ENCODE results near the gene THRSP.

The THRSP gene

GRCh38 chr11:78045851-78046485, 17.7 kb upstream of the THRSP start:
- Histone ChIP-seq H3K4me3 (replicated peaks; ENCODE audit: insufficient read depth, low read length) (0 out of 2 replicates have a peak overlapping the region, but pooled peaks have one; percentile 4), H3K27ac (replicated peaks) (no peak overlapping the region), H3K27me3 (ENCODE audit: insufficient read depth, poor library complexity, severe bottlenecking) (no peaks in the 10 kb centered on the region)
- TF ChIP-seq GABPA (IDR thresholded peaks at IDR 0.05; ENCODE audit: low read depth) (no peak), SPI1 (IDR thresholded peaks at IDR 0.05; ENCODE audit: borderline replicate concordance, low read depth) (no peak), REST (IDR thresholded peaks at IDR 0.05; ENCODE audit: insufficient replicate concordance, low read depth) (no peak), CTCF (IDR thresholded peaks at IDR 0.05; ENCODE audit: insufficient read depth, low read length) (peak; percentile 96), POLR2AphosphoS5 (IDR thresholded peaks at IDR 0.05; ENCODE audit: low read depth) (peak; percentile 51; the same call in 1 of the 2 replicates)
- peak; percentile 47 to 56 for DNase-seq (ENCODE audit: low read depth in 1 of 2, low spot score in 1 of 2)

- TF ChIP-seq CTCF (IDR thresholded peaks at IDR 0.05; ENCODE audit: insufficient read depth, low read length), result no peak
- TF ChIP-seq POLR2AphosphoS5 (IDR thresholded peaks at IDR 0.05; ENCODE audit: low read depth), result no peak
- no peak for TF ChIP-seq GABPA (IDR thresholded peaks at IDR 0.05; ENCODE audit: low read depth)
- no peak for TF ChIP-seq REST (IDR thresholded peaks at IDR 0.05; ENCODE audit: insufficient replicate concordance, low read depth)
- no peak for TF ChIP-seq SPI1 (IDR thresholded peaks at IDR 0.05; ENCODE audit: borderline replicate concordance, low read depth)
- no peak overlapping the region for H3K4me3 ChIP-seq (replicated peaks; ENCODE audit: insufficient read depth, low read length)
These were observed 17.2 kb upstream of the THRSP start for GRCh38 chr11:78046486-78046854.

GRCh38 chr11:78048561-78048960, 15.1 kb upstream of the THRSP start:
- H3K27me3 ChIP-seq (ENCODE audit: insufficient read depth, poor library complexity, severe bottlenecking), result no peaks in the 10 kb centered on the region
- no peak for TF ChIP-seq REST (IDR thresholded peaks at IDR 0.05; ENCODE audit: insufficient replicate concordance, low read depth)
- TF ChIP-seq SPI1 (IDR thresholded peaks at IDR 0.05; ENCODE audit: borderline replicate concordance, low read depth), result no peak
- no peak for TF ChIP-seq POLR2AphosphoS5 (IDR thresholded peaks at IDR 0.05; ENCODE audit: low read depth)
- no peak for TF ChIP-seq GABPA (IDR thresholded peaks at IDR 0.05; ENCODE audit: low read depth)
- TF ChIP-seq CTCF (IDR thresholded peaks at IDR 0.05; ENCODE audit: insufficient read depth, low read length), result no peak
- DNase-seq (ENCODE audit: low read depth in 1 of 2, low spot score in 1 of 2), result no peak
- H3K27ac ChIP-seq (replicated peaks), result no peak overlapping the region
- no peak overlapping the region for H3K4me3 ChIP-seq (replicated peaks; ENCODE audit: insufficient read depth, low read length)

More at GRCh38 chr11:78046486-78046854, 17.2 kb upstream of the THRSP start:
- no peak for DNase-seq (ENCODE audit: low read depth in 1 of 2, low spot score in 1 of 2)
- H3K27me3 ChIP-seq (ENCODE audit: insufficient read depth, poor library complexity, severe bottlenecking), result no peaks in the 10 kb centered on the region
- no peak overlapping the region for H3K27ac ChIP-seq (replicated peaks)
